Endothelial cell of umbilical vein (primary cell): ENCODE results near the gene RNF157.

Source experiments
- CTCF ChIP-seq, 2 donors: IDR thresholded peaks; 1 replicate in 1 of 2; 2 replicates in 1 of 2; pipeline ENCODE4 v1.5.1; 2011; ENCODE audit warnings: low read length in 2 of 2, mild to moderate bottlenecking in 2 of 2, moderate library complexity in 2 of 2, control low read depth in 1 of 2, inconsistent platforms in 1 of 2, low read depth in 1 of 2; ENCODE audit not compliant: insufficient read depth in 1 of 2; ENCODE audit errors: extremely low read depth in 1 of 2
- EZH2 ChIP-seq: IDR thresholded peaks from 2 replicates; pipeline ENCODE4 v1.6.1; 2012; ENCODE audit warnings: borderline replicate concordance, low read depth, mild to moderate bottlenecking, moderate library complexity, low read length, inconsistent platforms; ENCODE audit not compliant: severe bottlenecking
- GATA2 ChIP-seq: IDR thresholded peaks from 2 replicates; pipeline ENCODE4 v1.7.0; 2011; ENCODE audit warnings: low read depth, mild to moderate bottlenecking, moderate library complexity, mixed read lengths, low read length; ENCODE audit not compliant: insufficient read length, insufficient read depth
- MAX ChIP-seq: IDR thresholded peaks from 2 replicates; pipeline ENCODE4 v1.6.1; 2011; ENCODE audit not compliant: insufficient read depth, insufficient read length
- MYC ChIP-seq: IDR thresholded peaks from one replicate; pipeline ENCODE4 v1.6.1; 2011; ENCODE audit warnings: mild to moderate bottlenecking, low read depth, low read length
- POLR2A ChIP-seq: IDR thresholded peaks from 2 replicates; pipeline ENCODE4 v1.6.1; 2012; ENCODE audit warnings: low read depth, mild to moderate bottlenecking, control low read depth, low read length
- POLR2AphosphoS5 ChIP-seq: IDR thresholded peaks from 2 replicates; pipeline ENCODE4 v1.6.1; 2012; ENCODE audit warnings: low read depth, mild to moderate bottlenecking, control low read depth, low read length, moderate library complexity; ENCODE audit not compliant: insufficient read depth

GRCh38 chr17:76104140-76104895 is 136.0 kb downstream of the RNF157 start:
- no peak for TF ChIP-seq CTCF (IDR thresholded peaks at IDR 0.05; ENCODE audit: extremely low read depth in 1 of 2, insufficient read depth in 1 of 2, low read depth in 1 of 2, low read length in 2 of 2)
- no peak for TF ChIP-seq POLR2A
- no peak for TF ChIP-seq MAX
- TF ChIP-seq EZH2, result no peak
- no peak for TF ChIP-seq MYC
- TF ChIP-seq POLR2AphosphoS5, result no peak
- TF ChIP-seq GATA2, result no peak
